Frontal cortex (tissue), 4 donors: ENCODE measurements around the gene CELSR1. TPM values are rescaled to one million over a fixed set of nuclear protein-coding genes. Genes with fewer than 3 reads are reported as not detected.

ENCODE experiments used
- DNase-seq, 2 donors: peaks; one replicate each; pipeline ENCODE4 v3.0.0; 2012; ENCODE audit warnings: low spot score in 2 of 2
- FAIRE-seq: peaks from 2 replicates; lab custom pipeline; 2012; peaks lifted over from hg19 to GRCh38; lab: Jason Lieb, UNC
- total RNA-seq: library from RNA; depleted of rRNA; stranded (reverse); fragments of >200 nt; gene quantifications from one replicate; pipeline ENCODE4 v1.2.3, GENCODE V29; 2014
- donor health status: control.
- donor health status: control.
- donor health status: control.

CELSR1 gene
- total RNA-seq, 1 donor from 2014 or later, result 2.0 TPM

- DNase-seq, result no peak
- FAIRE-seq, result no peak
Measured at GRCh38 chr22:46465793-46466192, 71.6 kb downstream of the CELSR1 start.

GRCh38 chr22:46465345-46465720, 72.1 kb downstream of the CELSR1 start:
- FAIRE-seq (no peak), DNase-seq (no peak)

- FAIRE-seq, result no peak
- DNase-seq, result no peak
Measured at GRCh38 chr22:46464701-46465344, 72.6 kb downstream of the CELSR1 start.

- no peak for DNase-seq
- no peak for FAIRE-seq
Measured at GRCh38 chr22:46464296-46464695, 73.1 kb downstream of the CELSR1 start.

- FAIRE-seq (no peak), DNase-seq (no peak)
Measured at GRCh38 chr22:46463435-46464227, 73.8 kb downstream of the CELSR1 start.

- DNase-seq (no peak), FAIRE-seq (no peak)
Measured at GRCh38 chr22:46462726-46463371, 74.6 kb downstream of the CELSR1 start.

GRCh38 chr22:46461566-46462180, 75.7 kb downstream of the CELSR1 start:
- DNase-seq (no peak), FAIRE-seq (no peak)

- DNase-seq, result no peak
- no peak for FAIRE-seq
Measured at GRCh38 chr22:46460857-46461256, 76.6 kb downstream of the CELSR1 start.

- FAIRE-seq (no peak), DNase-seq (no peak)
Measured at GRCh38 chr22:46459347-46460065, 77.9 kb downstream of the CELSR1 start.

- no peak for FAIRE-seq
- DNase-seq, result no peak
Measured at GRCh38 chr22:46458525-46458924, 78.9 kb downstream of the CELSR1 start.

- no peak for FAIRE-seq
- DNase-seq, result no peak
Measured at GRCh38 chr22:46457502-46458488, 79.6 kb downstream of the CELSR1 start.

GRCh38 chr22:46456818-46457163, 80.6 kb downstream of the CELSR1 start:
- DNase-seq (no peak), FAIRE-seq (no peak)

- FAIRE-seq, result no peak
- DNase-seq, result no peak
Measured at GRCh38 chr22:46455446-46455845, 82.0 kb downstream of the CELSR1 start.

- DNase-seq, result no peak
- no peak for FAIRE-seq
Measured at GRCh38 chr22:46454504-46455269, 82.7 kb downstream of the CELSR1 start.

- DNase-seq (no peak), FAIRE-seq (no peak)
Measured at GRCh38 chr22:46453829-46454503, 83.5 kb downstream of the CELSR1 start.

- DNase-seq (no peak), FAIRE-seq (no peak)
Measured at GRCh38 chr22:46453006-46453828, 84.2 kb downstream of the CELSR1 start.
